ENCODE results near the gene KRTAP5-4.
A peak's percentile ranks its signal among the peaks of the same experiment; 100 is the strongest.
"Not testable (repeated sequence)": the region's sequence is repeated elsewhere in the genome, so short reads cannot be mapped to it uniquely, and the experiment has no call there.

The KRTAP5-4 gene

DNA sequence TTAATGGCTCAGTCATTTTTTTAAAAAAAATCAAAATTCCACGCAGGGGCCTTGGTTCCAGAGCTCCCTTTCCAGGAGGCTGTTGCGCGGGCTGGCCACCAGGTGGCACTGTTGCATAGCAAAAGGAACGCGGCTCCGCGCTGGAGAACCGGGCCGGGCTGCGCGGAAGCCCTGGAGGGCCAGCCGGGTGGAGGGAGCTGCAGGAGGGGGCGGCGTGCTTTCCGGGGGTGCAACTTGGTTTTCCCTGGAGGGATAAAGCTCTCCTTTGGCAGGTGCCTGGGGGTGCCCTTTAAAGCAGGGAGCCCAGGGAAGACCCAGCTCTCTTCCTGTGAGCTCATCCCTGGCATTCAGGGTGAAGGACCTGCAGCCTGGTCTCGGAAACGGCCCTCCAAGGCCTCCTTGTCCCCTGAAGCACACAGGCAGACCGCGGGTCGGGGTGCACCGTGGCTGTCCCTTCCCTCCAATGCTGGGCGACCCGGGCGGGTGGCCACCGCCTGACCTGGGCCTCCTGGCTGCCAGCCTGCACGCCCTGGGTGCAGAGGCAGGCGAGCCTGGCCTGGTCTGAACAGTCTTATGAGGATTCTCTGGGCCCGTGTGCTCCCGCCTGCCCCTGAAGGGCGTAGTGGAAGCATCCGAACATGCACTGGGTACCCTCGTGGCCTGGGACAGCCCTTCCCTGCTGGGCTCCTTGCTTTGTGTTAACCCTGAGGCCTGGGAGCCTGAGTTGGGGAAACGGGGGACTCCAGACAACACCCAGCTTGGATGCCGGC lies 31.0 kb upstream of the KRTAP5-4 start:
- peak; percentile 49 to 69 (median 67) for DNase-seq

DNA sequence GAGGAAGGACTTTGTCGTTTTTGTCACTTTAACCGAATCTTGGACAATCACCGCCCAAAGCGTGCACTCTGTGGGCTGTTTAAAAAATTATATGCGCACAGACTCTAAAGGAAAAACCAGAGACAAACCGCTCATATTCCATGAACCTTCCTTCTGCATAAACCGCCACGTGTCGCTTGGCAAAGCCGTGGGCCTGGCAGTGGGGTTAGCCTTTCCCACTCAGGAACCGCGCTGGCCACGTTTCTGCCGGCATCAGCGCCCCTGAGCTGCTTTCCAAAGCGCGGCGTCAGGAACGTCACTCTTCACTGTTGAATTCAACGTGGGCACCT lies 30.5 kb upstream of the KRTAP5-4 start:
- DNase-seq, result no peak

DNA sequence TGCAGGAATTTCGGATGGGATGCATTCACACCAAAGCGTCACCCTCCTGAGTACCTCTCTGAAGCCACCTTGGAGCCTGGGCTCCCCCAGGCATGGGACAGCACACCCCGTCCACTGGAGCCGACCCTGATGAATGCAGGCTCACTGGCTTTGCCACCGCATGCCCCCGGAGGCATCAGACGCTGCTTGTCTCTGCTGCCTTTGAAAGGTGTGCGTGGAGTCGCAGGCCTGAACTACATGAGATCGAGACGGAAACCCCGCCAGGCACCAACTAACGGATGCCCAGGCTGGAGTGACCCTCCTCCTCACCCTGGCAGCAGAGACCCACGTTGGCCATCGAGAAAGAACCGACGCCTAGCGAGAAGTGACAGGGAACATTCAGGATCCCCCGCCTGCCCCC lies 30.1 kb upstream of the KRTAP5-4 start:
- DNase-seq, result no peak

DNA sequence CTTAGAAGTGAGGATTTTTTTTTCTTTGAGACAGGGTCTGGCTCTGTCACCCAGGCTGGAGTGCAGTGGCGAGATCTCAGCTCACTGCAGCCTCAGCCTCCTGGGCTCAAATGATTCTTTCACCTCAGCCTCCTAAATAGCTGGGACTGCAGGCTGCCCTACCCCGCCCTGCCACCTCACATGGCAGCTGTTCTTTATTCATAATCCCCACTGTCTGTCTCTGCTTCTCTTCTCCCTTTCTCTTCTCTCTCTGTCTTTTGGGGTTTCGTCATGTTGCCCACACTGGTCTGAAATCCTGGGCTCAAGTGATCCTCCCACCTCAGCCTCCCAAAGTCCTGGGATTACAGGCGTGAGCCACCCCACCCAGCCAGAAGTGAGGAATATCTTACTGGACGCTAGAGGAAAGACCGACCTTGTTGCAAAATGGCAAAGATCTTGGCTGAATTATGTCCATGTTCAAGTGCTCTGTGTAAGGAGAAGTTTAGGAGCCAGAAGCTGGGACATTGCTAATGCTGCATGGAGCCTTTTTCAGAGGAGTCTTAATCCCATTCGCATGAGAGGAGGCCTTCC lies 29.6 kb upstream of the KRTAP5-4 start:
- no peak for DNase-seq

DNA sequence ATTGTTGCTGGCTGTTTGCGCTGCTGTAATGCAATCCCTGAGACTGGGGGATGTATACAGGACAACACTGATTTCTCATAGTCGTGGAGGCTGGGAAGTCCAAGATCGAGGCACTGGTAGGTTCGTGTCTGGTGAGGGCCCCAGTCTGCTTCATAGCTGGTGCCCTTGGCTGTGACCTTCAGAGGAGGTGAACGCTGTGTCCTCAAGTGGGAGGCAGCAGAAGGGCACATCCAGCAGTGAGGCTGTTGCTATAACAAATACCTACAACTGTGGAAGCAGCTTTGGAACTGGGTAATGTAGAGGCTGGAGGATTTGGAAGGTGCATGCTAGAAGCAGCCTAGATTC lies 29.0 kb upstream of the KRTAP5-4 start:
- no peak for DNase-seq

DNA sequence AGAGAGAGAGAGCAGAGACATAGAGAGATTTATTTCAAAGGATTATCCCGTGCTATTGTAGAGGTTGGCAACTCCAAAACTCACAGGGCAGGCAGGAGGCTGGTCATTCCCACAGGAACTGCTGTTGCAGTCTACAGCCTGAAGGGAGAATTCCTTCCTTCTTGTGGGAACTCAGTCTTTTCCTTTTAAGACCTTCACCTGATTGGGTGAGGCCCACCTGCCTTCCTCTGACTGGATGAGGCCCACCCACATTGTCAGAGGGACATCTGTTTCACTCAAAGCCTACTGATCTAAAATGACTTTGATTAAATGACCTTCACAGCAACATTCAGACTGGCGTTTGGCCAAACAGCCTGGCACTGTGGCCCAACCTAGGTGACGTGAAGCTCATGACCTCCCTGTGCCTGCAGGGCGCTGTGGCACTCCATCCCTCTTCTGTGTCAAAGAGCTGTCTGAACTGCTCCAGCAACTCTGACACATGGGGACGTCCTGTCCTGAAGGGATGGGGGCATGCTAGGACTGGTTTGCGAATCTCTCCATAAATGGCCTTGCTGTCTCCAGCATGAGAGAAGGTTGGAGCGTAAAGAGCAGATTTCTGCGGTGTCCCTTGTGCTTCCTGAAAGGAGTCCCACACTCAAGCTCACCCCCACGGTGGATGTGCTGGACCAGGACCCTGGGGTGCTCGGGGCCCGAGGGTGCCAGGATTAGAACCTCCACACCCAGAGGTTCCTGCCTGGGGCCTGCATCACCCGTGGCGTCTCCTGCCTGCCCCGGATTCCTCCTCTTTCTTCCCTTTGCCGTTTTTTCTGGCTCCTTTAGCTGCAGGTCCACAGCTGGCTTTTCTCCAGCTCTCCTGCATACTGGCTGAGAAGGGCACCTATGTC lies 28.3 kb upstream of the KRTAP5-4 start:
- no peak for DNase-seq

DNA sequence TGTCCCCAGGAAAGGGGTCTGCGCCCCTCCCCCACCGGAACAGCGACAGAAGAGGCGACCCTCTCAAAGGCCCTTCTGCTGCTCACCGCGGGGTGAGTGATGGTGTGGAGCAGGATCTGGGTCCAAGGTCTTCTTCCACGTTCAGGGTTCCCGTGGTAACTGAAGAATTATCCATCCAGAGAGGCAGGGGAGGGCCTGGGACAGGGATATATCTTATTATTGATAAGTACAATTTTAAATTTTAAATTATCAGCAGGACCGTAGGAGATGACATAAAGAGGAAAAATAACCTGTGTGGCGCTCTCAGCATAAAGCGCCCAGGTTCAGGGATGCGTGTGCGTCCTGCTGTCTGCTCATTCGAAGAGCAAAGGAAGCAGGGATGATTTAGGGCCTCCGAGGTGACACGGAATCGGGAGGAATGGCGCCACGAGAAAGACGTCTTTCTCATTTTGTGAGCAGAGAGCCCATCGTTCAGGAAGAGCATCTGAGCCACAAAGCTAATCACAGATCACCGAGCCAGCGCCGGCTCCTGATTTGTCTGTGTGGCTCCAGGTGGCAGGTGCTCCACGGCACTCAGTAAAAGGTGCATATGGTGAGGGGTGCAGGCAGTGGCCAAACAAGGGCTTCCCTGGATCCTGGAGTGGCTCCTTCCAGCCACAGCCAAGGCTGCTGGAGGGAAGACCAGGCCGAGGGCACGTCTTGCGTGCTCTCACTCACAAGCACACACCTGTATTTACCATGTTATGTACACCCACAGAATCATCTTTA lies 26.9 kb upstream of the KRTAP5-4 start:
- DNase-seq, result no peak

DNA sequence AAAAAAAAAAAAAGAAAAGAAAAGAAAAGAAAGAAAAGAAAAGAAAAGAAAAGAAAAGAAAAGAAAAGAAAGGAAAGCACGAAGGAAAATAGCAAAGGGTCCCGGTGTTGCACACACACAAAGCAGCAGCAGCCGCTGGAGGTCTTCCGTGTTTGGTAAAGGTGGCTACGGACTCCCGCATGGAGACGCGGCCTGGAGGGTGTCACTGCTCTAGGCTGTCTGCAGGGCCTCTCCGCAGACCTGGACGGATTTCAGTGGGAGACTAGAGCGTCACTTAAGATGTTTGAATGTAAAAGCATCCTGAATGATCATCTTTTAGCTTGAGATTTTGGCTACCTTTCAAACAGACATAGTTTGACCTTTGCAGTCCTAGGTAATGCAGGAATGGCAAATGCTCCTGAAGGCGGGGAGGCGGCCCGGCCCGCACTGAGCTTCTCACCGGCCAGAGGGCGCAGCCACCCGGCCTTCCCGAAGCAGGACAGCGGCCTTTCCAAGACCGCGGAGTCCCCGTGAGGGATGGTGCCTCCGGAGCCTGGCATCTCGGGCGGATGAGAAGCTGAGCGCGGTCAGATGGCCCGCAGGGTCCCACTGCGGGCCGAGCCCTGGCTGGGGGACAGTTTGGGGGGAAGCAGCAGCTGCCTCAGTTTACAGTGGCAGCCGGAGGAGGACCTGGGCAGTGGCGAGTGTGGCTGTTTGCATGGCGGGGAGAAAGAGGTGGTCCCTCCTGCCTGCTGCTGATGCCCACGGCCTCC lies 26.1 kb upstream of the KRTAP5-4 start:
- no peak for DNase-seq

DNA sequence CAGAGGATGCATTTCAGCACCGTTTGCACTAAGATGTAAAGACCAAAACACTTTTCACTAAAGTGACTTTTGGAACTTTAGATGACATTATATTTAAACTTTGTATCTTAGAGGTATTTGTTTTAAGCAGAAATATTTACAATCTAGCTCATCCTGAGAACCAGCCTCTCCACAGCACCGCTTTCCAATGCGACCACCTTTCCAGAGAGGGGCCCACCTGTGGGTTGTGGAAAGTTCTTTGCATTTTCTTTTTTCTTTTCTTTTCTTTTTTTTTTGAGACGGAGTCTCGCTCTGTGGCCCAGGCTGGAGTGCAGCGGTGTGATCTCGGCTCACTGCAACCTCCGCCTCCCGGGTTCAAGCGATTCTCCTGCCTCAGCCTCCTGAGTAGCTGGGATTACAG lies 24.6 kb upstream of the KRTAP5-4 start:
- DNase-seq, result not testable (repeated sequence)

DNA sequence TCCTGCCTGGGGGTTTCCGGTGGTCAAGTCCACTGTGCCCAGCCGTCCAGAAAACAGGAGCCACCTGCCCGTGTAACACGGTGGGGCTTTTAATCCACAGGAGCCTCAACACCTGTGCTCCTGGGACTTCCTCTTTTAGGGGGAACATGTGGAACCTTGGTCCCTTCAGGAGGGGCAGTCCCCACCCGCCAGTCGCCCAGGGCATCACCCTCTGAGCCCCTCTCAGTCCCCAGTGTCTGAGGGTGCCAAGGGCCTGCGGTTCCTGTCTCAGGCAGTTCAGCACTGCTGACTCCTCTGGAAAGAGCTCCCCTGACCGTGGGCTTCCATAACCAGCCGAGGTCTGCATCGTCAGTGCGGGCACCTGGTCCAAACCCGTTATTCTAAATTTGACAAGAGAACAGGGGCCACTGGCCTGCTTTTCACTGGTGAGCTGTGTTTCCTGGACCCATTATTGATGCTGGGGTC lies 23.5 kb upstream of the KRTAP5-4 start:
- no peak for DNase-seq

DNA sequence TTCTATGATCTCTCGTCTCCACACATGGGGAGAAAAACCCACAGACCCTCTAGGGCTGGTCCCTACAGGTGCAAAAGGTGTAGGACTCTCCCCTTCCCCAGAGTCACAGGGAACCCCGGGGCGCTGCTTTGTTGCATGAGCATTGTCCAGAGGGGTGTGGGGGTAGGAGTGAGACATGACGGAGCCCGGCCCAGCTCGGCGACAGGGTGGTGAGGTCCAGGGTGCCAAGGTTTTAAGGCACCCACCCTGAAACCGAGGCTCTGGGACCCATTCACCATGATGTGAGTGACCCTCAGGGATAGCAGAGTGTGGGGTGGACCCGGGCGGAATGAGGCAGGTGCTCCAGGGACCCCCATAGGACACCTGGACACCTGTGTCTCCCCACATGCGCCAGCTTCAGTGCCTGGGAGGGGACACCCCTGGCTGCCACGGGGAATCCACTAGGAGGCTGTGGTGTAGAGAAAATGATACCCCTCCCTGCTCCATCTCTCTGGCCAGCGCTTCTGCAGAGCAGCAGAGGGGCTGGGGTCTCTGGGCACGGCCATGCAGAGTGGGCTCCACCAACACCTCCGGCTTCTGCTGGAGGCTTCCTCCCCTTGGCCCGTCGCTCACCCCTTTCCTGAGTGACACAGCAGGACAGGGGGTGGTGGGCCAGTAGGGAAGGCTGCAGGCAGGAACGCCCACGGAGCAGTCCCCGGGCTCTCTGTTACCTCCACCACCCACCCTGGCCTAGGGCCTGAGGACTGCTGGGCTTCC lies 22.8 kb upstream of the KRTAP5-4 start:
- no peak for DNase-seq

DNA sequence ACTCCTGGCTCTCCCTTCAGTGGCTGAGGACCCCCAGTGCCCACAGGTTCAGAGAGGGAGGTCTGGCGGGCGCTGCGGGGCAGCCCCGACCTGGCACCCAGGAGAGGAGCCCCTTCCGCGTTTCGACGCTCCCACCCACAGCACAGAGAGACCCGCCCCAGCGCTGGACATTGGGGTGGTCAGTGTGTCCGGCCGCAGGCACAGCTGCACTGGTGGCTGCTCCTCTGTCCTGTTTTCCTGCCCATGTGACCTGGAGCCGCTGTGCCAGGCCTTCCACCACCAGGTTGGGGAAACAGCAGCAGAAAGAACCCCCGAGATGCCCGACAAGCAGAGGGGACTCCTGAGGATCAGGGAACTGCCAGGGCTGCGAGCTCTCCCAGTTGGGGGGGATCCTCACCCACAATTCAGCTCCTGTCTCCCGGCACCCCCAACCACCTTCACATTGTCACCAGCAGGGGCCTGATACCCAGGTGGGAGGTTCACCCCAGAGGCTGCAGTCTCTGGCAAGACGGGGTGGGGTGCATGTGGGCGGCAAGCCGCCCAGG lies 21.3 kb upstream of the KRTAP5-4 start:
- DNase-seq, result no peak

DNA sequence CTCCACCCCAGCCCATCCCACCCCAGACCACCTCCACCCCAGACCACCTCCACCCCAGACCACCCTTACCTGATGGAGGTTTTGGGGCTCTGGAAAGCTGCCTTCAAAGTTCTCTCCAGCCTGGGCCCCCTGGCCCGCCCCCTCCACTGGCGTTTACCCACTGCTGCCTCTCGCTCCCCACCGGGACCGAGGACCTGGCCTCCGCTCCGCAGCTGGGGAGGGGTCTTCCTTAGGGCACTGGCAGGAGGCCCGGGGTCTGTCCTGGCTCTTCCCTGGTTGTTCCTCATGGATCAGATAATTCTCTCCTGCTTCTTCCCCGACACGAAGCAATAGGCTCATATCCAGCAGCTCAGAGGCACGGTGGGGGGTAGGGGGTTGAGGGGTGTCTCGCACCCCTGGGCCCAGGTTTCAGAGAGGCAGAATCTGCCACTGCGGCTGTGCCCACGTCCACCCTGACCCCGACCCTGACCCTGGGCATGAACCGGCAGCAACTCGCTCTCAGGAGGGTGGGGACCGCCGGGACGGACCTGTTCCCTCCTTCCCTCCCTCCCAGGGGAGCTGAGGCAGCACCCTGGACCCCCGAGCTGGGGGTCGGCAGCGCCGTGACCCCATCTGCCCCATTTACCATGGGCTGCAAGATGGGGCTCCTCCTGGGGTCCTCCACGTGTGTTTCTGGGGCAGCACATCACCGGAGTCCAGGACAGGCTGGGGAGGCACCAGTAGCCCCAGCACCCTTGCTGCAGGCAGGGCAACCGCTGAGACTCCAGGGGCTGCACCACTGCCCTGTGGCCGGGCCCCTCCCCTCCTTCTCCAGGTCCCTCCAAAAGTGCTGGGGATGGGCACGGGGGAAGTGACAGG lies 20.6 kb upstream of the KRTAP5-4 start:
- no peak for DNase-seq

DNA sequence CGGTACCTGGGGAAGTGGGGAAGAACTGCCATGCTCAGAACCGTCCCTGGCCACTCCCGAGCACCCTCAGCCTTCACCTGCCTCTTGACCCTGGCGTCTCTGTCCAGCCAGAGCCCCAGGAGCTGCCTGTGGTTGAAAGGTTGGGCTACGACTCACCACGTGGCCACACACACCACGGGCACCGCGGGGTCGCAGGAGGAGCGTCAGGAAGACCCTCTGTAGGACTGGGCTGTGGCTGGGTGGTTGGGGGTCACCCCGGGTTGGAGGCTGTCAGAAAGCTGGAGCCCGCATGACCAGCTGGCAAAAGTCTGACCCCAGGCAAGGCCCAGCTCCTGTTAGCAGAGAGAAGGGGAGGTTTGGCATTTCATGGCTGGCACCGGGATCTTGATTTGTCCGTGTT lies 19.2 kb upstream of the KRTAP5-4 start:
- DNase-seq, result no peak

DNA sequence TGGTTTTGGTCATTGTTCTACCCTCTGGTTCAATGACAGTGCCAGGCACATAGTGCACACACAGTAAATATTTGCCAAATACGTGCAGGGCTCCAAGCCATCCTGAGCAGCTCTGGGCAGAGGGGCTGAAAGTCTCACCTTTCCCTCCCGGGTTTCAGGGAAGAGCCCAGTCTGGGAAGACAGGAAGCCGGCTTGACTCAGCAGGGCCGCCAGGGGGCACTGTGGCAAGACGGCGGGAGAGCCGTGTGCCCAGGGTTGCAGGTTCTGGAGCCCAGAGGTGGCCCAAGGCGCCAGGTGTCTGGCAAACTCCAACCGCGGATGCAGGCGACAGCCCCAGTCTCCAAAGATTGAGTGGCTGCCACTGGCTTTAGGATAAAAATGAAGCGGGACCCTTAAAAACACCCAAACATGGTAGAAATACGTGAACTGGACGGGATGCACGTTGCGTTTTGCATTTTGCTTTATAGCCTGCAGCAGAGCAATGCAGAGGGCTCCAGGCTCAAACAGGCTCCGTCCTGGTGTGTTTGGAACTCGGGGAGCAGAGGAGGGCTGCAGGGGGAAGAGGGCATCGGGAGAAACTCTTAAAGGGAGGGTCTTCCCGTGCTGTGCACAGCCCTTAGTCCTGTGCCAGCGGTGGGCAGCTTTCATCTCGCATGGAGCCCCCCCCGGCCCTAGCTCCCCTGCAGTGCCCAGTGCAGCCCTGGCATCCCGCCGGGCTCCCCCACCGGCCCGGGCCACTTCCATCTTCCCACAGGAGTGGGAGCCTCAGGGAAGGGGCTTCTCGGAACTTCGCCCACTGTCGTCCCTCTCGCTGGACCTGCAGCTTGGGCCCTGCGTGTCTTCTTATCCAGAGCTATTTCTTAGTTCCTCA lies 18.4 kb upstream of the KRTAP5-4 start:
- DNase-seq, result no peak

DNA sequence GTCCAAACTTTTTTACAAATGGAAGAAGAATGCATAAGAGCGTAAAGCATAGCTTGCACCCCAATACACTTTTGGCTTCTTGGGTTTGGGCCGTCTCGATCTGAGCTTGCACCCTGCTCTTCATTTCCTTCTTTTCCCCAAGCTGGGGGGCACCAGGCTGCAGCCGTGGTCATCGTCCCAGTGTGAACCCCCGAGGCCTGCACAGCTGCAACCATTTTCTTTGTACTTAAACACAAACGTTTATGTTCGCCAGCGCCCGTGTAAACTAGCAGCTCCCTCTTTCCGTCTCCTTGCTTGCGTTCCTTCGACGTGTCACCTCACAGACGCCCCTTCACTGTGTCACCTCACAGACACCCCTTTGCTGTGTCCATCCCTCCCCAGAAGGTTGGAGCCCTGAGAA lies 17.7 kb upstream of the KRTAP5-4 start:
- DNase-seq, result no peak

DNA sequence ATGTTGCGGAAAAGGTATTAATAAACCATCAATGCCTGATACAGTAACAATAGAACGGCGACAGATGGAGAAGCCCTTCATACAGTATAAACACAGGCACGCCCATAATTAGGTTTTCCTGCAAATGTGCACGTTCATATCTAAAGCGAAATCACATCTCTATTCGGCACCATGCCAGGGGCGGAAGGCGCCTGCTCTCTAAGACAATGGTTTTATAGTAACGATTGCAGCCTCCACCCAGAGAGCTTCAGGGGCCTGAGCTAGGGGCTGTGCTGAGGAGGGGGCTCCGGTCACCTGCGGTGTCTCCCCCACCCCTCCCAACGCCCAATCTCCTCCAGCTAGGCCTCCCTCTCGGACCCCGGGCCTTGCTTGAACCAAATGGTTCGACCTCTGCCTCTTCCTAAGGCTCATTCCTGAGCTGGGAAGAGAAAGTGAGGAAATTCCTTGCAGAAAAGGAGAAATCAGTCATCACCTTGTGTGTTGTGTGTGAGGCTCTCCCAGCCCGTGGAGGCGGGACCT lies 17.2 kb upstream of the KRTAP5-4 start:
- peak in 1 of 5 experiments; percentile 24 for DNase-seq

DNA sequence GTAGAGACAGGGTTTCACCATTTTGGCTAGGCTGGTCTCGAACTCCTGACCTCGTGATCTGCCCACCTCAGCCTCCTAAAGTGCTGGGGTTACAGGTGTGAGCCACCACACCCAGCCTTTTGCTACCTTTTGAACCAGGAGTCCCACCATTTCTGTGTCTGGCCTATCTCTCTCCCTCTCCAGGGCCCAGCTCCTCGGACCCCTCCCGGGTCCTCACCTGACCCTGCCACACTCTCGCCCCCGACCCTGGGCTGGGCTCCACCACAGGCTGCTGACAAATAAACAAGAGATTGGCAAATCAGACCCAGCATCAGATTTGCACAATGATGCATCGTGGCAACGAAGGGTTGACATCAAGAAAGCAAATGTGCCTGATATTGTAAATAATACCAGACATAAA lies 16.4 kb upstream of the KRTAP5-4 start:
- no peak for DNase-seq

DNA sequence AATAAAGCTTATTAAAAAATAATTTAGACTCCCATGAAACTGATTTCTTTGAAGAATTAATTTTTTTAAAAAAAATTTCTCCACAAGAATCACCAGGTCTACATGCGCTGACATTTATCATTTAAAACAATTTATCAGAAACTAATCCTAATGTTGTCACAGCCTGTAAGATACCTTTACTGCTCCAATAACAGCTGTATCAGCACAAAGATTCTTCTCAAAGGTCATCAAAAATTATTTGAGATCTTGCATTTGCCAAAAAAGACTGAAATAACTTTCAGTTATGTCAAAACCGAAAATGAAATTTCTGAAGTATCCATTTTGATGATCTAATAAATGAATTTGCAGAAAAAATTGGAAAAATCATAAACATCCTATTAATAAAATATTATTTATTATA lies 15.7 kb upstream of the KRTAP5-4 start:
- DNase-seq, result no peak
